GM18526 (cell line): ENCODE measurements around the gene PML.
A peak's percentile ranks its signal among the peaks of the same experiment; 100 is the strongest.

ENCODE experiments used
- POLR2A ChIP-seq: IDR thresholded peaks from 3 replicates; pipeline ENCODE4 v1.6.1; 2011; ENCODE audit not compliant: insufficient read length; ENCODE audit errors: extremely low read depth

PML gene

DNA sequence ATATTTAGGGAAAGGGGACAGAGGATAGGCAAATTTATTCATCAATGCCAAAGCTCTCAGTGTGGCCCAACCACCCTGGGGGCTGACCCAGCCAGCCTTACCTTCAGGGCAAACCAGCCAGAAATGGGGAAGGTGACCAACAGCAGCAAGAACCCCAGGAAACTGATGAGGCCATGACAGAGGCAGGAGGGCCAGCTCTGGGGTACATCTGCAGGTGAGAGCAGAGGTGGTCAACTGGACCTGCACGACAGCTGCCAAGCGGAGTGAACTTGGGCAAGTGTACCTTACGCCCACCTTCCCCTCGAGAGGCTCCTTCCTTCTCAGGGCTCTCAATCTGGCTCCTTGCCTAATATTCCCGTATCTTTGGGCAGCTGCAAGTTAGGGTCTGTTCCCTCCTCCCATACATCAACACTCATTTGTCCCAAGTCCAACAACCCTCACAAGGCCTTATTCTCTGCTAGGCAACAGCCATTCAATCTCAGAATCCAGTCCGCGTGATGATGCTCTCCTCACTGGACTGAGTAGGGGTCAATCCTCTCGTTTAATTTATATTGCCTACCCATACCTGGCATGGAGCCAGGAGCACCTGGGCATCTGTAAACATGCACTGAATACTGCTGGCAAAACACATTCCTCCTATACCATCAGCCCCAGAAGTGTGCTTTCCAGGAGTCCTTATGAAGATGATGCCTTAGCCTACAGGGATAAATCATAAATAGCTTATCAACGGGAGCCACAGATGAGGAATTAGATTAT lies 4.1 kb upstream of the PML start:
- no peak for TF ChIP-seq POLR2A

DNA sequence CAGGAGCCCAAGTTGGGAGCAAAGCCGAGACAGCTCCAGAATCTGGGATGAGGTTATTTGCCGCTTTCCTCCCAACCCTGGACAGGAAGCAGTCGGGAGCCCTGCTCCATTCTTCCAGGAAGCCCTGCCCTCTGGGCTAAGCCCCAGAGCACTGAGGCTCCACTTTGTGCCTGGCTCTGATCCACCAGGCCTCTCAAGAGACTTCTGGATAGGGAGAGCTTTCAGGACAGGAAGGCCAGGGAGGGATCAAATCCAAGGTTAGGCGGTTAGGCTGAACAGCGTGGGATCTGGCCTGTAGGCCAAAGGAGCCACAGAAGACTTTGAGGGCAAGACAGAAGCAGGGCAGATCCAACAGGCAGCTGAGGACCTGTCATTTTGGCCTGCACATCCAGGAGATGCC lies 3.3 kb upstream of the PML start:
- no peak for TF ChIP-seq POLR2A

DNA sequence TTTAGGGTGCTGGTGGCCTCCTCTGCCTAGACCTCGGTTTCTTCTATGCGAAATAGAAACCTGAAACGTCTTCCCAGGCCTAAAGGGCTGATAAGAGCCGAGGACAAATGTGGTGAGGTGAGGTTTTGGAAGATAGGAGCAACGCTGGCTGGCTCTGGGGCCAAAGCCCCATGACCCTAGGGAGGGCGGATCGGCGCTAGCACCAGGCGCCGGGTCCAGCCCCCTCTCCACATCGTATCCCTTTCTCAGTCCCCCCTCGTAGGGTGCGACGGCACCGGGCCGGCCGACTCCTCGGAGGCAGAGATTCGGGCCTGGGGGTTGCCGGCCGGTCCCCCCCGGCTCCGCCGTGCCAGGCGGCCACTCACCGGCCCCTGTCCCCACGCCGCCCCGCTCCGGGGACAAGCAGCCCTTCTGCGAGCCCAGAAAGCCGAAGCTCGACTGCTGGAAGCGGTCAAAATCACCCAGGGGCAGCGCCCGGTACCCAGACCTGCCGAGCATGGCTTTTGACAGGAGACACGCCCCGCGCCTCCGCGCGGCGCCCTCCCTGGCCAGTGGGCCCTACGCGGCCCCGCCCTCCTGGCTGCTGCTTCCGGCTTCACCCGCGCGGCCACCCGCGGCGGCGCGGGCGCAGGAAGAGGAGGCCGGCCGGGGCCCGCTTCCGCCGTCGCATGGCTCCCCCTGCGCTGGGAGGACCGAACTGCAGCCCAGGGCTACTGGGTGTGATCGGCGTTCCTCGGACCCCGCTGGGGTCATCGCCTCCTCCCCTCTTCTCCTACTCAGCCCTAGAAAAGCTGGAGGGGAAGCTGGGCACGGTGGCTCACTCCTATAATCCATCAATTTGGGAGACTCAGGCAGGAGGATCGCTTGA lies 2.6 kb upstream of the PML start, which contains the start of gene STOML1:
STOML1 (minus strand) TSS at position 570 of the 868 bp plus-strand sequence; CDS start at position 498, 72 bp downstream.
- TF ChIP-seq POLR2A = peak; percentile 63

- no peak for TF ChIP-seq POLR2A
These were observed 2.0 kb upstream of the PML start for GRCh38 chr15:73992594-73992898.

DNA sequence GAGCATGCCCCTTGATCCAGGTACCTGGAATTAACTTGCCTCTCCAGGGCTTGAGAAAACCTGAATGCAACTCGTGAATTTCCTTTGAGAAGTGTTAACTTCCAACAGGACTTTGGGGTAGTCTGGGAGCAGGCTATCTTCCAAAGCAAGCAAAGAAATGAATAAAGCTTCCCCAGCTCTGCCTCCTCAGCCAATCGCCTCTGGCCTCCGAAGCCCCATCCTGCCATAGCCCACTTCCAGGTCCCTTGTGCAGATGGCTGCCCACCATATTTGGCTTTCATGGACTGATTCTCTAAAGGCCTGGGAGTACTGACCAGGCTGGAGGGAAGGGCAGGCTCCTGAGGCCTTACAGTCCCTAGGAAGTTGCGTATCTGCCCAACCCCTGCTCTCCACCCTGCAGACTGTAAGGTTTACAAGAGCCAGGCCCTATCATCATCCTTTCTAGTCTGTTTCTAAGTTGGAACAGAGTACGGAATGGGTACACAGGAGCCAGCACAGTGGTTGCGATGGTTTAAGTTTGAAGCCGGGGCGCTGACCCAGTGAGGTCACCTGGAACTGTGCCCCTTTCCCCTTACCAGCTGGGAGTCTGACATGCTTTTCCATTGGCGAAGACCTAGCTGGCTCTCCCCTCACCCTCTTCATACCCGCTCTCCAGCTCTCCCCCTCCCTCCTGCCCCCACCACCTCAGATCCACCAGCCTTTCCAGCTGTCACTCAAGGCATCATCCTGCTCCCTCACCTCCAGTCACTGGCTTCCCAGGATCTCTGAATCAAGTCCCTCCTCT lies 1.1 kb upstream of the PML start:
- TF ChIP-seq POLR2A = no peak

GRCh38 chr15:73994912-73995622 lies 551 bp downstream of the PML start:
- peak; percentile 24 for TF ChIP-seq POLR2A

DNA sequence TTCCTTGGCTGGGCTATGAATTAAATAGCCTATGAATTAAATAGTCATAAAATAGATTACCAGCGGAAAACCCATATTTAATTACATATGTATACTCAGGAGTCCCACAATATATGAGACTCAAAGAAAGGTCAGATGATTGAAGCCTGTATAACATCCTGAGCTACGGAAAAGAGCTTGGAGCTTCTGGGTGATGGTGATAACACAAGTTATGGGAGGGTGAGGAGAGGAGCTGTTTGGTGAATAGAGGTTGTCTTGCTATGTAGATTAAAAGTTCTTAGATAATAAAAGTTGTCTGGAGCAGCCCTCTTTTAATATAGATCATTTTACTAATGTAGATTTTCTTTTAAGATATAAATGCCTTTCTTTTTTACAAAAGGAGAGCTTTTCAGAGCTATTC lies 1.8 kb downstream of the PML start:
- TF ChIP-seq POLR2A = no peak

- peak; percentile 21 for TF ChIP-seq POLR2A
These were observed 2.4 kb downstream of the PML start for GRCh38 chr15:73996939-73997338.

- TF ChIP-seq POLR2A = no peak
These were observed 3.5 kb downstream of the PML start for GRCh38 chr15:73997986-73998385.

DNA sequence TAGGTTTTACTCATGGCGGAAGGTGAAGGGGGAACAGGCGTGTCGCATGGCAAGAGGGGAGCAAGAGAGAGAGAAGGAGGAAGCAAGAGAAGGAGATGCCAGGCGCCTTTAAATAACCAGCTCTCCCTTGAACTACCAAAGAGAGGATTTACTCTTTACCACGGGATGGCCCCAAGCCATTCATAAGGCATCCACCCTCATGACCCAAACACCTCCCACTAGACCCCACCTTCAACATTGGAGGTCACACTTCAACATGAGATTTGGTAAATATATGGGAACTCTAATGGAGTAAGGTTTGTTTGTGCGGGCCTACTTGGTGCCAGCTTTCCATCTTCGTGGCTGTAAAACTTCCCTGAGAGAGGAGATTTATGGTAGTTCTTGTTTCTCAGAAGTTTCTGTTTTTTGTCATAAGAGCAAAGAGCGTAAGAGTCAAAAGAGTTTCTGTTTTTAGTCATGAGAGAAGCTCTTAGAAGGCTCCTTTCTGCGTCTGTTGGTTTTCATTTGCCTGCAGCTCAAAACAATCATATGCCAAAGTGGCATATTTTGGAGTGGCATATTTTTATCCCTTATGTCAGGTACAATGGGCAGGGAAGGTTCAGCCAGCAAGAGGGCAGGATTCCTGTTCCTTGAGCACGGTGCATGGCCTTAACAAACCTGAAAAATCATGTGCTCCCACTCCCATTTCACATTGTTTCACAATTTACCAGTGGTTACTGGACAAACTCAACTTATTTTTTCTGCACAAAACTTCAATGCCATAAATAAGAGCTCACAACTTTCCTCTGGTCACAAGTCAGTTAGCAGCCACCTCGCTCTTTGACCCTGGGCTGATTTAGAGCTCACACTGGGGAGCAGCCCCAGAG lies 12.5 kb downstream of the PML start:
- TF ChIP-seq POLR2A = no peak

DNA sequence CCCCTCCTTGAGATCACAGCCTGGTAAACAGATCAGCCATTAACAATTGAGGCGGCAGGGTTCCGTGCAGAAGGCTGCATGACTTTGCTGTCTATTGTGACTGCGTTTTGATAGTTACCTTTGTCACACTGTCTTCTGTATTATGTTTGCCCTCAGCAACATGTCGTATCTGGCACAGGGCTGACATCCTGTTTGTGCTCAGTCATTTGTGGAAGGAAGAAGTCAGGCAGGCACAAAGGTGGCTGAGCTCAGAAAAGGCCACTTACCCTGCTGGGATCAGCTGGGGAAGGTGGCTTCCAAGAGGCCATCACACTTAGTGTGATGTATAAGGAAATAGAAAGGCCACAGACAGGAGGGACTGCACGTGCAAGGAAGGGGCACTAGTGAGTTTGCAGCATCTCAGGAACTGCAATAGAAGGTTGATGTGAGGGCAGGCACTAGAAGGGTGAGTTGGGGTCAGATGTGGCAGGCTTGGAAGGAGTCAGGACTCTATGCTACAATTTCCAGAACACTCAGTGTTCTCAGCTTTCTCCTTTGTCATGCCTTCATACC lies 13.4 kb downstream of the PML start:
- TF ChIP-seq POLR2A = no peak

- TF ChIP-seq POLR2A = no peak
These were observed 14.4 kb downstream of the PML start for GRCh38 chr15:74008901-74009300.

DNA sequence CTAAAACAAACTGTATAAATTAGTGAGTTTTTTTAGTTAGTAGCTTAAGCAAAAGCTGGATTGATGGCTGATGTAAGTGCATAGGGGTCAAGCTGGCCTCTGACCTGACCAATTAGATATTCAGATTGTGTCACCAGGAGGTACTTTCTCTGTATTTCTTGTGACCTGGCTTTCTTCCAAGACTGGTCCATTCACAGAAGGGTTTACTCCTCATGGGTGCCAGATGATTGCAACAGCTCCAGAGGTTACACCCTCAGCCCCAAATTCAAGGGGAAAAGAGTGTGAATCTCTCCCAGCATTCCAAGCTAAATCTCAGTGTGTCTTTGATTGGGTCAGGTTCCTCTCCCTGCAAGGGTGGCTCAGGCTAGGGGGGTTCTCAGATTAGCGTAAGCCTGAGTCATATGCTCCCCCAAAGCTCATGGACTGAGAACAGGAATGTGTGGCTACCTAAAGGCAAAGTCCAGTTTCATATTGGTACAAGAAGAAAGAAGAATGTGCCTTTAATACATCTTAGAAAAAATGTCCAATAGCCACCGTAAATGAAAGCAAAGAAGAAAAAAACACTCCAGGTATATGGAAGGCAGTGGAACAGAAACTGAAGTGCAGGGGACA lies 16.5 kb downstream of the PML start:
- no peak for TF ChIP-seq POLR2A
